ENCODE results near the gene APOB. TPM values are rescaled to one million over a fixed set of nuclear protein-coding genes. Genes with fewer than 3 reads are reported as not detected.

APOB gene
- total and polyA plus RNA-seq, 2 of the 13 experiments (the other 11 are each of a cell fraction or from before 2014, with no cell fraction given), result 1,569 to 2,515 TPM

DNA sequence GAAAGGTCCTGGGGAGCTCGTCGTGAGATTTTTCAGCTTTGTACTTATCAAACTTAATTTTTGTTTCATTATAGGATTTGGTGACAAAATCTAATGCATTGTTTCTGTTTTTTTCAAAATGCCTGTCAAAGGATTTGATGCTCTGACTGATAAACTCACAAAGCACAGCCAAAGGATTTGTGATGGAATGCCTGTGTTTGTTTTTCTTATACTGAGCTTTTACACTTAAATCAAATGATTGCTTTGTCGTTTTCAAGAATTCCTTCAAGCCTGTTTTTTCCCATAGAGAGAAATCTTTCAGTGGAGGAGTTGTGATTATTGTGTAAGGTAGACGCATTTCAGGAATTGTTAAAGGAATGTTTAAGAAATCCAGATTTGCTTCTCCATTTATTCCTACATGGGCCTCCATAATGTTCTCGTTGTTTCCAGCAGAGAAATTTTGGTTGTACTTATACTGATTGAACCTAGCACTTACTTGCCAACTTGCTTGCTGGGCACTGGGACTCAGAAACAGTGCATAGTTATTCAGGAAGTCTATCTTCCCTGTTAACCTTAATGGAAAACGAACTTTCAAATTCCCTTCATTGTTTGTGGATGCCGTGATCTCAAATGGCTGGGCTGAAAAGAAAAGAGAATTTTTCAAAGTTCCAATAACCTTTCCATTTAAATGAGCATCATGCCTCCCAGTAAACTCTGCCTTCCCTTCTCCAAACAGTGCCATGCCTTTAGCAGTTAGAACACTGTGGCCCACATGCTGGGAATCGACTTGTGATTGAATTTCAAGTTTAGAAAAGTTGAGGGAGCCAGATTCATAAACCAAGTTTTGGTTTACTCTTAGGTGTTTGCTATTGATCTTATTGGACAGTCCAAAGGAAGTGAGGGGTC, 36.5 kb downstream of the APOB start (continued):
- TF ChIP-seq ZSCAN31 (CRISPR knock-in tag; IDR thresholded peaks at IDR 0.05; ENCODE audit: low read depth), result no peak
- TF ChIP-seq, protein P1, sequence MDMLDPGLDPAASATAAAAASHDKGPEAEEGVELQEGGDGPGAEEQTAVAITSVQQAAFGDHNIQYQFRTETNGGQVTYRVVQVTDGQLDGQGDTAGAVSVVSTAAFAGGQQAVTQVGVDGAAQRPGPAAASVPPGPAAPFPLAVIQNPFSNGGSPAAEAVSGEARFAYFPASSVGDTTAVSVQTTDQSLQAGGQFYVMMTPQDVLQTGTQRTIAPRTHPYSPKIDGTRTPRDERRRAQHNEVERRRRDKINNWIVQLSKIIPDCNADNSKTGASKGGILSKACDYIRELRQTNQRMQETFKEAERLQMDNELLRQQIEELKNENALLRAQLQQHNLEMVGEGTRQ (IDR thresholded peaks at IDR 0.05; ENCODE audit: low read depth, low read length), result no peak
- TF ChIP-seq, protein P1 (CRISPR knock-in tag; IDR thresholded peaks at IDR 0.05; ENCODE audit: borderline replicate concordance), result no peak
- no peak for TF ChIP-seq ZNF124 (CRISPR knock-in tag; IDR thresholded peaks at IDR 0.05)
- TF ChIP-seq ZNF562 (CRISPR knock-in tag; IDR thresholded peaks at IDR 0.05; ENCODE audit: borderline replicate concordance), result no peak
- no peak for TF ChIP-seq PHF21A (CRISPR knock-in tag; IDR thresholded peaks at IDR 0.05)
- TF ChIP-seq, protein P2, sequence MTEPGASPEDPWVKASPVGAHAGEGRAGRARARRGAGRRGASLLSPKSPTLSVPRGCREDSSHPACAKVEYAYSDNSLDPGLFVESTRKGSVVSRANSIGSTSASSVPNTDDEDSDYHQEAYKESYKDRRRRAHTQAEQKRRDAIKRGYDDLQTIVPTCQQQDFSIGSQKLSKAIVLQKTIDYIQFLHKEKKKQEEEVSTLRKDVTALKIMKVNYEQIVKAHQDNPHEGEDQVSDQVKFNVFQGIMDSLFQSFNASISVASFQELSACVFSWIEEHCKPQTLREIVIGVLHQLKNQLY (CRISPR knock-in tag; IDR thresholded peaks at IDR 0.05), result no peak
- TF ChIP-seq ZNF383 (CRISPR knock-in tag; IDR thresholded peaks at IDR 0.05; ENCODE audit: borderline replicate concordance), result no peak
- TF ChIP-seq, protein P3, sequence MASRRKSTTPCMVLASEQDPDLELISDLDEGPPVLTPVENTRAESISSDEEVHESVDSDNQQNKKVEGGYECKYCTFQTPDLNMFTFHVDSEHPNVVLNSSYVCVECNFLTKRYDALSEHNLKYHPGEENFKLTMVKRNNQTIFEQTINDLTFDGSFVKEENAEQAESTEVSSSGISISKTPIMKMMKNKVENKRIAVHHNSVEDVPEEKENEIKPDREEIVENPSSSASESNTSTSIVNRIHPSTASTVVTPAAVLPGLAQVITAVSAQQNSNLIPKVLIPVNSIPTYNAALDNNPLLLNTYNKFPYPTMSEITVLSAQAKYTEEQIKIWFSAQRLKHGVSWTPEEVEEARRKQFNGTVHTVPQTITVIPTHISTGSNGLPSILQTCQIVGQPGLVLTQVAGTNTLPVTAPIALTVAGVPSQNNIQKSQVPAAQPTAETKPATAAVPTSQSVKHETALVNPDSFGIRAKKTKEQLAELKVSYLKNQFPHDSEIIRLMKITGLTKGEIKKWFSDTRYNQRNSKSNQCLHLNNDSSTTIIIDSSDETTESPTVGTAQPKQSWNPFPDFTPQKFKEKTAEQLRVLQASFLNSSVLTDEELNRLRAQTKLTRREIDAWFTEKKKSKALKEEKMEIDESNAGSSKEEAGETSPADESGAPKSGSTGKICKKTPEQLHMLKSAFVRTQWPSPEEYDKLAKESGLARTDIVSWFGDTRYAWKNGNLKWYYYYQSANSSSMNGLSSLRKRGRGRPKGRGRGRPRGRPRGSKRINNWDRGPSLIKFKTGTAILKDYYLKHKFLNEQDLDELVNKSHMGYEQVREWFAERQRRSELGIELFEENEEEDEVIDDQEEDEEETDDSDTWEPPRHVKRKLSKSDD (CRISPR knock-in tag; IDR thresholded peaks at IDR 0.05; ENCODE audit: low read depth), result no peak
- no peak for TF ChIP-seq WIZ (CRISPR knock-in tag; IDR thresholded peaks at IDR 0.05)
- TF ChIP-seq ZNF274 (CRISPR knock-in tag; IDR thresholded peaks at IDR 0.05), result no peak
- TF ChIP-seq, protein P4, sequence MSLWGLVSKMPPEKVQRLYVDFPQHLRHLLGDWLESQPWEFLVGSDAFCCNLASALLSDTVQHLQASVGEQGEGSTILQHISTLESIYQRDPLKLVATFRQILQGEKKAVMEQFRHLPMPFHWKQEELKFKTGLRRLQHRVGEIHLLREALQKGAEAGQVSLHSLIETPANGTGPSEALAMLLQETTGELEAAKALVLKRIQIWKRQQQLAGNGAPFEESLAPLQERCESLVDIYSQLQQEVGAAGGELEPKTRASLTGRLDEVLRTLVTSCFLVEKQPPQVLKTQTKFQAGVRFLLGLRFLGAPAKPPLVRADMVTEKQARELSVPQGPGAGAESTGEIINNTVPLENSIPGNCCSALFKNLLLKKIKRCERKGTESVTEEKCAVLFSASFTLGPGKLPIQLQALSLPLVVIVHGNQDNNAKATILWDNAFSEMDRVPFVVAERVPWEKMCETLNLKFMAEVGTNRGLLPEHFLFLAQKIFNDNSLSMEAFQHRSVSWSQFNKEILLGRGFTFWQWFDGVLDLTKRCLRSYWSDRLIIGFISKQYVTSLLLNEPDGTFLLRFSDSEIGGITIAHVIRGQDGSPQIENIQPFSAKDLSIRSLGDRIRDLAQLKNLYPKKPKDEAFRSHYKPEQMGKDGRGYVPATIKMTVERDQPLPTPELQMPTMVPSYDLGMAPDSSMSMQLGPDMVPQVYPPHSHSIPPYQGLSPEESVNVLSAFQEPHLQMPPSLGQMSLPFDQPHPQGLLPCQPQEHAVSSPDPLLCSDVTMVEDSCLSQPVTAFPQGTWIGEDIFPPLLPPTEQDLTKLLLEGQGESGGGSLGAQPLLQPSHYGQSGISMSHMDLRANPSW (CRISPR knock-in tag; IDR thresholded peaks at IDR 0.05; ENCODE audit: borderline replicate concordance), result no peak
- TF ChIP-seq KLF16 (CRISPR knock-in tag; IDR thresholded peaks at IDR 0.05), result no peak; a peak in 1 of 4 replicates
- no peak for TF ChIP-seq ZNF761 (CRISPR knock-in tag; conservative IDR thresholded peaks at IDR 0.05)
- peak; percentile 39 for TF ChIP-seq TEAD3 (CRISPR knock-in tag; optimal IDR thresholded peaks at IDR 0.05; ENCODE audit: borderline replicate concordance)
- TF ChIP-seq CAMTA2 (CRISPR knock-in tag; IDR thresholded peaks at IDR 0.05; ENCODE audit: borderline replicate concordance), result no peak
- peak; percentile 70 for TF ChIP-seq AGO2 (optimal IDR thresholded peaks at IDR 0.05; ENCODE audit: low read depth, low read length)
- TF ChIP-seq ZNF138 (CRISPR knock-in tag; IDR thresholded peaks at IDR 0.05; ENCODE audit: low read depth), result no peak

Data from HepG2 (cell line).